Measurements from ENCODE around the gene PLGRKT. TPM values are rescaled to one million over a fixed set of nuclear protein-coding genes. Genes with fewer than 3 reads are reported as not detected.

Gene PLGRKT
- total RNA-seq, 1 experiment from 2014 or later = 53.1 TPM

DNA sequence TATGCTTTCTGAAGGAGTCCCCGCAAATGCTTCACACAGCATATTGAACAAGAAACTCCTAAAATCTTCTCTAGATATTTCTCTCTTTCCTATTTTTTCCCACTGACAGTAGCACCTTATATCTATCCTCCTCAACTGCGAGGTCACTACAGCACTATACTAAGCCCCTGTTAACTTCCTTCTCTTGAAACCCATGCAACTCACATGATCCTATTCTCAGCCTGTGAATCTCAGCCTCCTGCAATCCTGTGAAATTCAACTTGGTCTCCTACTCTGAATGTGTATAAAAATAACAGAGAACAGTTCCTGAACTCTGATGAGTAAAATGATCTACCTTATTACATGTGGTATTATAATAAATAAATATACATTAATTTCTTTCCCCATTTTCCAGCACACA, 6.1 kb upstream of the PLGRKT start:
- DNase-seq = no peak
- Histone ChIP-seq H3K9me3 (ENCODE audit: low read length) (no peaks in the 10 kb centered on the region), H4K20me1 (ENCODE audit: insufficient read depth, low read depth, low read length) (no peaks in the 10 kb centered on the region), H2AFZ (ENCODE audit: low read length) (no peak overlapping the region), H3K9me2 (replicated peaks; ENCODE audit: insufficient read depth, low read length) (no peaks in the 10 kb centered on the region), H3K36me3 (ENCODE audit: insufficient read depth, low read length) (no peaks in the 10 kb centered on the region), H3K4me3 (ENCODE audit: low read length) (no peak overlapping the region), H3K4me2 (ENCODE audit: low read depth, low read length, poor library complexity, severe bottlenecking) (no peak overlapping the region), H3K9ac (ENCODE audit: low read length) (no peak overlapping the region), H3K27me3 (ENCODE audit: low read length) (no peaks in the 10 kb centered on the region), H3K4me1 (ENCODE audit: low read length) (peaks cover 4% of the 10 kb centered on the region), H3K27ac (ENCODE audit: low read length) (no peak overlapping the region), H3K79me2 (ENCODE audit: low read length) (no peaks in the 10 kb centered on the region)

DNA sequence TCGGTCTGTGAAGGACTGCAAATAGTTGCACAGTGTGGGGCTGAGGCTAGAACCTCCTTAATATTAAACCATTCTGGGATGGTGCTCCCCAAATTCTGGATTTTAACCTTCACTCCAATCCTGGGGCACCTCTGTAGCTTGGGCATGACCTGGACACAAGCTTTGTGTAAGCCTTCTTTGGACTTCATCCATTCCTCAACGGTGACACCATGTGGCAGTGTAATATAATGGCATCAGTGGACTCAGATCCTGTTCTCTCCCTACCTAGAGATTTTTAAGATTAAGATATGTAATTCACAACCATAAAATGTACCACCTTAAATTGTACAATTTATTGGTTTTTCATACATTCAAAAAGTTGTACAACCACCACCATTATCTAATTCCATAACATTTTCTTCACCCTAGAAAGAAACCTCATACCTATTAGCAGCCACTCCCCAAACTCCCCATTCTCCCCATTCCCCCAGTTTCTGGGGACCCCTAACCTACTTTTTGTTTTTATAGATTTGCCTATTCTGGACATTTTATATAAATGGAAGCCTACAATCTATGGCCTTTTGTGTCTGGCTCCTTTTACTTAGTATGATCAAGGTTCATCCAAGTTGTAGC, 4.8 kb upstream of the PLGRKT start:
- H2AFZ ChIP-seq (ENCODE audit: low read length) = no peak overlapping the region
- DNase-seq = peak; percentile 76

DNA sequence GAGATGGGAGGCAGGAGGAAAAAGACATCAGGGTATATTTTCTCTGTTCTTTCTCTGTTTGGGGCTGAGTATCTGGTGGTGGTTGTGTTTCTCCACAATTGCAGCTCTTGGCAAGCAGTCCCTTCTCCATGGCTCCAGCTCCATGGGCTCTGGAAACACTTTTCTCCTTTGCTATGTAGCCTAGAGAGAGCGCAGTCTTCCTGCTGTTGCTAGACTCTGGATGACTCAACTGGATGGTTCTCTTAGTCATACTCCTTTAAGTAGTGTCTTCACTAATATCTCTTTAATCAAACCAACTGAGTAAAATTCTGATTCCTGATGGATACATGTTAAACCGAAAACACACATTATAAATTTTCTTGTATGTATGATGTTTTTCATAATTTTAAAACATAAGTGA, 3.3 kb upstream of the PLGRKT start:
- Histone ChIP-seq H3K36me3 (ENCODE audit: insufficient read depth, low read length) (peaks cover 5% of the 10 kb centered on the region), H3K9ac (ENCODE audit: low read length) (no peak overlapping the region), H3K4me3 (ENCODE audit: low read length) (no peak overlapping the region), H3K27me3 (ENCODE audit: low read length) (no peaks in the 10 kb centered on the region), H2AFZ (ENCODE audit: low read length) (no peak overlapping the region), H3K4me2 (ENCODE audit: low read depth, low read length, poor library complexity, severe bottlenecking) (no peak overlapping the region), H3K9me2 (replicated peaks; ENCODE audit: insufficient read depth, low read length) (no peaks in the 10 kb centered on the region), H4K20me1 (ENCODE audit: insufficient read depth, low read depth, low read length) (no peaks in the 10 kb centered on the region), H3K9me3 (ENCODE audit: low read length) (no peaks in the 10 kb centered on the region), H3K79me2 (ENCODE audit: low read length) (peaks cover 9% of the 10 kb centered on the region), H3K4me1 (ENCODE audit: low read length) (peaks cover 19% of the 10 kb centered on the region), H3K27ac (ENCODE audit: low read length) (no peak overlapping the region)
- no peak for DNase-seq

More for the DNA sequence above, 4.8 kb upstream of the PLGRKT start:
- Histone ChIP-seq H3K4me2 (ENCODE audit: low read depth, low read length, poor library complexity, severe bottlenecking) (no peak overlapping the region), H3K9ac (ENCODE audit: low read length) (no peak overlapping the region), H3K27ac (ENCODE audit: low read length) (no peak overlapping the region), H3K4me1 (ENCODE audit: low read length) (peaks cover 13% of the 10 kb centered on the region), H3K9me3 (ENCODE audit: low read length) (no peaks in the 10 kb centered on the region), H3K4me3 (ENCODE audit: low read length) (no peak overlapping the region), H3K9me2 (replicated peaks; ENCODE audit: insufficient read depth, low read length) (no peaks in the 10 kb centered on the region), H3K36me3 (ENCODE audit: insufficient read depth, low read length) (no peaks in the 10 kb centered on the region), H4K20me1 (ENCODE audit: insufficient read depth, low read depth, low read length) (no peaks in the 10 kb centered on the region), H3K79me2 (ENCODE audit: low read length) (no peaks in the 10 kb centered on the region), H3K27me3 (ENCODE audit: low read length) (no peaks in the 10 kb centered on the region)

DNA sequence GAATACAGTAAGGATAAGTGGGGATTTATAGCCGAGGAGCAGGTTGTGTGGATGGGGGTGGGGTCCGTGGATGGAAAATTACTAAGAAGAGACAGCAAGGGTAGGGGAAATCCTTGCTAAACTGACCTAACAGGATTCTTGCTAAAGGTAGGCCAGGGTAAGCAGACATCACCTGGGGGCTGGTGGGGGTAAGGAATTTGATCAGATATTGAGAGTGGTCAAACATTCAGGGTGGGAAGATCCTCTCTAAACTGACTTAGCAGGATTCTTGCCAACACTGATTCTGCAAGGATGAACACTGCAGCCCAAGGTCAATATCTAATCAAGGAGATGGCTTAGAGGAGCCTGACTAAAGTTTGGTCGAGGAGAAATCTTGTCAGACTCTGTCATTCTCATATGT, 2.7 kb upstream of the PLGRKT start:
- H3K4me2 ChIP-seq (ENCODE audit: low read depth, low read length, poor library complexity, severe bottlenecking) = no peak overlapping the region
- H3K4me1 ChIP-seq (ENCODE audit: low read length) = peaks cover 19% of the 10 kb centered on the region
- H2AFZ ChIP-seq (ENCODE audit: low read length) = no peak overlapping the region
- H4K20me1 ChIP-seq (ENCODE audit: insufficient read depth, low read depth, low read length) = no peaks in the 10 kb centered on the region
- no peak for DNase-seq
- no peak overlapping the region for H3K9ac ChIP-seq (ENCODE audit: low read length)
- H3K9me3 ChIP-seq (ENCODE audit: low read length) = no peaks in the 10 kb centered on the region; the same call in 1 of the 2 replicates
- peaks cover 13% of the 10 kb centered on the region for H3K79me2 ChIP-seq (ENCODE audit: low read length)
- no peaks in the 10 kb centered on the region for H3K9me2 ChIP-seq (replicated peaks; ENCODE audit: insufficient read depth, low read length)
- no peaks in the 10 kb centered on the region for H3K27me3 ChIP-seq (ENCODE audit: low read length)
- H3K36me3 ChIP-seq (ENCODE audit: insufficient read depth, low read length) = peaks cover 12% of the 10 kb centered on the region
- H3K27ac ChIP-seq (ENCODE audit: low read length) = no peak overlapping the region
- no peak overlapping the region for H3K4me3 ChIP-seq (ENCODE audit: low read length)

DNA sequence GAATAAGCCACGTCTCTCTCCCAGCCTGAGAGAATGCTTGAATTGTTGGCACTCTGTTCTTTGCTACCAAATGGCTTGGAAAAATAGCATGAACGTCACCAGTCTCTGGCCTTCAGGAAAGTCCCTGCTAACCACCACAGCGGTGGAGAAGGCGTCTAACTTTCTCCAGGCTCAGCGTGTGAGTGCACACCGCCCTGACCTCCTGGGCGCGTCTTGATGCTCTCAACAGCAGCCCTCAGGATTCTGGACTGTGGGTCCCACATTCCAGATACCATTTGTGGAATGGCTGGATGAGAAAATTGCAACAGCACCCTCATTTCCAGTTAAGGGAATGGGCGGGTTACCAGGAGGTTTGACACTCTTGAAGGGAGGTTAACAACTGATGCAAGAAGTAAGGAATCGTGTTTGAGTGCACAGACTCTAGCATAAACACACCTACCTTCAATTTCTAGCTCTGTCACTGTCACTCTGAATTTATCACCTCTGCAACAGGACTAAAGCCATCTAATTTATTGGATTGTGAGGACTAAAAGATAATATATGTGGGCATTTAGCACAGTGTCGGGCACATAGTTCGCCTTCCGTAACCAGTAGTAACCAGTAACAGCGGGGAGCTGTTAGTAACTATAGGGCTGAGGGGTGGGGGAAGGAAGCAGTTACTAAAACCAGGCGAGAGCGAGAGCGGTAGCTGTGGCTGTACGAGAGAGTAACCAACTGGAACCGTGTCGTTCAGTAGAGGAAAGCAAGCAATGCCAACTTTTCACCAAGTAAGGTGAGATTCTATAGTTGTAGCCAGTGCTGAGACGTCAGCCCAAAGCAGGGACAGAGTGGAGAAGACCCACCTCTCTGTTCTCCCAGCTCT, 807 bp upstream of the PLGRKT start:
- Histone ChIP-seq H2AFZ (ENCODE audit: low read length) (peak overlapping the region; percentile 57), H3K36me3 (ENCODE audit: insufficient read depth, low read length) (peaks cover 14% of the 10 kb centered on the region), H3K9me2 (replicated peaks; ENCODE audit: insufficient read depth, low read length) (no peaks in the 10 kb centered on the region), H3K9ac (ENCODE audit: low read length) (peak overlapping the region; percentile 95), H3K27me3 (ENCODE audit: low read length) (no peaks in the 10 kb centered on the region), H3K4me1 (ENCODE audit: low read length) (peaks cover 19% of the 10 kb centered on the region), H3K4me3 (ENCODE audit: low read length) (peak overlapping the region; percentile 89), H3K79me2 (ENCODE audit: low read length) (peaks cover 15% of the 10 kb centered on the region), H3K27ac (ENCODE audit: low read length) (peak overlapping the region; percentile 92), H3K9me3 (ENCODE audit: low read length) (no peaks in the 10 kb centered on the region; the same call in 1 of the 2 replicates), H4K20me1 (ENCODE audit: insufficient read depth, low read depth, low read length) (no peaks in the 10 kb centered on the region), H3K4me2 (ENCODE audit: low read depth, low read length, poor library complexity, severe bottlenecking) (peak overlapping the region; percentile 79)
- DNase-seq = peak; percentile 92

DNA sequence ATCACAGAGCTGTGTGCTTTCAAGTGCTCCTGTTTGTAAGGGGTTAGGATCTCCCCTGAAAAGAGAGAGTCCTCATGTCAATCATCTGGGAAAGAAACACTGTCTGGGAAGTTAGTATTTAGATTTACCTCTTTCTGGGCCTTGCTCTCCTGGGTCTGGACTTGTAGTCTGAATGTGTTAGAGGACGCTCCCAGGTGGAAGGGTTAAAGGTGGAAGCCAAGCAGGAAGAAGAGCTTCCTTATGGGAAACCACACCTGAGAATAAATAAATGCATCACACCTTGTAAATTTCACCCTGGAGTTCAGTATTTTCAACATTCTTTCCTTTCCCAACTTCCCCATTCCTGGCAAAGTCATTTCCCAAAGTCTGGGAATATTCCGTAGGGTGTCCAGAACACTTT, 1.3 kb downstream of the PLGRKT start:
- H3K4me3 ChIP-seq (ENCODE audit: low read length) = peak overlapping the region; percentile 89
- H3K4me1 ChIP-seq (ENCODE audit: low read length) = peaks cover 19% of the 10 kb centered on the region
- H4K20me1 ChIP-seq (ENCODE audit: insufficient read depth, low read depth, low read length) = no peaks in the 10 kb centered on the region
- peak overlapping the region; percentile 79 for H3K4me2 ChIP-seq (ENCODE audit: low read depth, low read length, poor library complexity, severe bottlenecking)
- no peaks in the 10 kb centered on the region; the same call in 1 of the 2 replicates for H3K9me3 ChIP-seq (ENCODE audit: low read length)
- H3K27me3 ChIP-seq (ENCODE audit: low read length) = no peaks in the 10 kb centered on the region
- peak overlapping the region; percentile 92; the same call in 1 of the 2 replicates for H3K27ac ChIP-seq (ENCODE audit: low read length)
- no peaks in the 10 kb centered on the region for H3K9me2 ChIP-seq (replicated peaks; ENCODE audit: insufficient read depth, low read length)
- no peak for DNase-seq
- peaks cover 15% of the 10 kb centered on the region for H3K79me2 ChIP-seq (ENCODE audit: low read length)
- peak overlapping the region; percentile 95 for H3K9ac ChIP-seq (ENCODE audit: low read length)
- no peak overlapping the region for H2AFZ ChIP-seq (ENCODE audit: low read length)
- H3K36me3 ChIP-seq (ENCODE audit: insufficient read depth, low read length) = peaks cover 14% of the 10 kb centered on the region

DNA sequence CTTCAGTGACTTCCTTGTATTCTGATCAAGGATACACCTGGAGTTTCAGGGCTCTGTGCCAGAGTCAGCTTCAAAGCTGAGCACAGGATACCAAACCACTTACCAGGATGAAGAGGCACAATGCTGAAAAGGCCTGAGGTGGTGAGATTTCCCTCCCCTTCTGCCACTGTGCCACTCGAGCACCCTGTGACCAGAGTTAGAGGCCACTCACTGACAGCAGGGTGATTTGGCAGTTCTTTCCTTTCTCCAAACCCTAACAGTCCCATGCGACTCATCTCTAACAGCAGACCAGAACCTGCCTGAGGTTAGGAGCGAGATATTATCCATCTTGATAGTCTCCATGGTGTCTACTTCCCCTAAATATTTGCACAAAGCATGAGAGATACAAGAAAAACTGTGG, 1.8 kb downstream of the PLGRKT start:
- Histone ChIP-seq H3K79me2 (ENCODE audit: low read length) (peaks cover 15% of the 10 kb centered on the region), H4K20me1 (ENCODE audit: insufficient read depth, low read depth, low read length) (no peaks in the 10 kb centered on the region), H3K4me2 (ENCODE audit: low read depth, low read length, poor library complexity, severe bottlenecking) (no peak overlapping the region), H3K9me3 (ENCODE audit: low read length) (no peaks in the 10 kb centered on the region; the same call in 1 of the 2 replicates), H3K27ac (ENCODE audit: low read length) (no peak overlapping the region), H3K4me1 (ENCODE audit: low read length) (peaks cover 19% of the 10 kb centered on the region), H3K4me3 (ENCODE audit: low read length) (no peak overlapping the region), H3K9me2 (replicated peaks; ENCODE audit: insufficient read depth, low read length) (no peaks in the 10 kb centered on the region), H2AFZ (ENCODE audit: low read length) (no peak overlapping the region), H3K9ac (ENCODE audit: low read length) (no peak overlapping the region), H3K27me3 (ENCODE audit: low read length) (no peaks in the 10 kb centered on the region), H3K36me3 (ENCODE audit: insufficient read depth, low read length) (peaks cover 14% of the 10 kb centered on the region)
- DNase-seq = no peak
